HCEC 1CT (cell line): ENCODE data around the gene KNCN.

ENCODE experiments used
- DNase-seq: peaks from one replicate; pipeline ENCODE4 v3.0.0-alpha.2; 2017

Gene KNCN

GRCh38 chr1:46551597-46552095 is at the start of gene KNCN:
KNCN (minus strand) TSS chr1:46551647; CDS start chr1:46551215, 432 bp downstream.
- no peak for DNase-seq

- no peak for DNase-seq
Measured at GRCh38 chr1:46599059-46599970, 47.9 kb upstream of the KNCN start.

- DNase-seq = no peak
Measured at GRCh38 chr1:46596846-46597245, 45.4 kb upstream of the KNCN start.

- no peak for DNase-seq
Measured at GRCh38 chr1:46596036-46596435, 44.6 kb upstream of the KNCN start.

- DNase-seq = no peak
Measured at GRCh38 chr1:46595127-46595526, 43.7 kb upstream of the KNCN start.

DNA sequence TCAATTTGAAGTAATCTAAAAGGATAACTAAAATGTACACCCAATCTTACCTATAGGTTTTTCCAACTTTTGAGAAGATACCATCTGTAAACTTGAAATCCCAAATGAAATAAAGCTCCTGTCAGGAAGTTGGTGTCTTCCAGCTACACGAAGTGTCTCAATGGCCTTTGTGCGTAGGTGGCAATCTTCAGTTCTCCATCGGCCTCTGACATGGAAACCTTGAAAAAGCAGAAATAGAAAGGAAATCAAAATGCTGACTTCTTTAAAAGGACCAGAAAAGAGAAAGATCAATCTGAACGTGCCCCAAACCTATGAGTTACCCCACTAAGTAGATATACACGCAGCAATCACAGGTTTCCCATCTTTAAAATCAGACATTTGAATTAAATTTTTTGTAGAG is 42.6 kb upstream of the KNCN start:
- no peak for DNase-seq

- DNase-seq = no peak
Measured at GRCh38 chr1:46592823-46593222, 41.4 kb upstream of the KNCN start.

DNA sequence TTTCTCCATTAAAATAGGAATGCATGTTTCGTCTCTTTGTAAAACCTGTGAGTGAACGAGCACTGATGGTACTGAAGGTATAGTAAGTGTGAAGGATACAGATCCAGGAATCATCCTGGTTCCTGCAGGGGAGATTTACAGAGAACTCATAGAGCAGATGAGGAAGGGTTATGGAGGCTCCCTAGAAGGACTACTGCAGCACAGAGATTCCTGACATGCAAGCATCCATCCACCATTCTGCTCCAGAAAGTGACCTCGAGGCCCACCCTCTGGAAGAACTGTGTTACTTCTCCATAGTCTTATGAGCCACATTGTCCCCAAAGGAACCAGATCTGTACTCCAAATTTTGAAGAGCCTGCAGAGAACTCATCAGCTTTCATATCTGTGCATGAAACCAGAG is 38.1 kb upstream of the KNCN start:
- no peak for DNase-seq

DNA sequence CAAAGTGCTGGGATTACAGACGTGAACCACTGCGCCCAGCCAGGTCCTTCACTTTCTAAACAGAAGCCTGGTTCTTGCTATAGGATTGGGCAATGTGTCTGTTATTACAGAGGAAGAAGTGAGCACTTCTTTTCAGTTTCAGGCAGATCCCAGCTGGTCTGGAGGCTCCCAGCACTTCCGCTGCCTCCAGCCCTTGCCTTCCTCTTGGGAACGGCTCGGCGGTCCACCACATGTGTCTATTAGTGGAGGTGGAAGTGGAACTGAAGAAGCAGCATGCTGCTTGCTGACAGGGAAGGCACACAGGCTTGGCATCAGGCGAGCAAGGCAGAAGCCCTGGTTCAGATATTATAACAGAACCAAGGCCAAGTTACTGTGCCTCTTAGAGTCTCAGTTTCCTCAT is 35.6 kb upstream of the KNCN start:
- no peak for DNase-seq

GRCh38 chr1:46585312-46585938 is 34.0 kb upstream of the KNCN start:
- no peak for DNase-seq

- DNase-seq = no peak
Measured at GRCh38 chr1:46583494-46583893, 32.0 kb upstream of the KNCN start.

- DNase-seq = no peak
Measured at GRCh38 chr1:46582972-46583371, 31.5 kb upstream of the KNCN start.

DNA sequence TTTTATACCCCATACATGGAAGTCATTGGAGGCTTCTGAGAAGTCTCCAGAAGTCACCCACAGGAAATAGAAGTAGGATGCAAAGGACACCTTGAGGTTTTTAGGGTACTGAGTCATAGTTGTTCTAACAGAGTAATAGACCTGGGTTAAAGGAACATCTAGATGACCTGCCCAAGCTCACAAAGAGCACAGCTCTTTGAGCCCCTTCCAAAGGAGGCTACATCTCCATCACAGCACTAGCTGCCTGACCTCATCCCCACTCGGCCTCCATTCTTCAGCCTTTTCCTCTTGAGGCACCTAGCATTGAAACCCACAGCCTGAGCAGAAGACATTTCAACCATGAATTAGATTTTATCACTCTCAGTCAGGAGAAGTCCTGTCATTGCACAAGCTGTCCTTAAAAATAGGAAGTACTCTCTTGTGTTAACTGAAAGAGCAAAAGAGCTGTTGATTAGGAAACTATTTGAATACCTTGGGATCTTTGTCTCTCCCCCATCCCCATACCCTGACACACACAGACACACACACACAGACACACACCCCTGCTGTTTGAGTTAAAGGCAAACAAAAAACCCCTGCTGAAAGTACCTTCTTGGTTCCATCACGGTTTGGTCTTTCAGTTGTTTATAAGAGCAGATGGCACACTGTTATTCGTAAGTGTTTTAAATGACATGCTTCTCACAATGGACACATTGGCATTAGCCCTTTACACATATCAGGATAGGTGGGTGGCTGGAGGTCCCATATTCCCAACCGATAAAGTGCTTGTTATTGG is 30.4 kb upstream of the KNCN start:
- DNase-seq = peak; percentile 37

GRCh38 chr1:46580140-46580903 is 28.9 kb upstream of the KNCN start:
- DNase-seq = peak; percentile 18

DNA sequence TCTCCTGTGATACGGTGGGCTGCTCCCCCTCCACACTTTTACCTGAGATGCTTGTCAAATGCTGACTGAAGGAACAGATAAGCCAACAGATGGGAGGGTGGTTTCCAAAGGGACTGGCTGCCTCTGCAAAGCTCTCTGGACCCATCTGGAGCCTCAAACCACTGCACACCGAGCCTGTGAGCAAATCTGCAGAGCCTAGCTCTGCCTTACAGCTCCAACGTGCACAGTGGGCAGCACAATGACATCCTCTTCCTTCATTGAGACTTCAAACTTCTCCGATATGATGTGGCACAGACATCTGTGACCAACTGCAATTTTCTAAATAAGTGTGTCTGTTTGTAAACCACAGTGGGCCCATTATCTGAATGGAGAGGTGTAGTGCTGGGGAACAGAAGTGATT is 26.2 kb upstream of the KNCN start:
- DNase-seq = no peak

DNA sequence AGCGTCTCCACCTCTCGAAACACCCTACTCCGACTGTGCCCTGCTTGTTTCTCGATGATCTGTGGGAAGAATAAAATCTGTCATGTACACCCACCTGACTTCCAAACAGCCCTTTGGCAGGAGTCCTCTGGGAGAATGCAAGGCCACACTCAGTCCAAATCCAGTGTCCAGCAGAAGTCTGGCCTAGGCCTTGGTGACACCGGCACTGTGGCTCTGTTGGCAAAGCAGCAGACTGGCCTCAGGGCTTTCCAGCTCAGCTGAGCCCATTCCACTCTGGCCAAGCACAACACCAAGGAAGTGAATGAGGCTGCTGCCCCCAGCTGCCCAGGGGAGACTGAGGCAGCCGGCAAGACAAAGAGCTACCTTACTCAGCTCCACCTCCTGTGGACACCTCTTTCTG is 25.1 kb upstream of the KNCN start:
- no peak for DNase-seq

DNA sequence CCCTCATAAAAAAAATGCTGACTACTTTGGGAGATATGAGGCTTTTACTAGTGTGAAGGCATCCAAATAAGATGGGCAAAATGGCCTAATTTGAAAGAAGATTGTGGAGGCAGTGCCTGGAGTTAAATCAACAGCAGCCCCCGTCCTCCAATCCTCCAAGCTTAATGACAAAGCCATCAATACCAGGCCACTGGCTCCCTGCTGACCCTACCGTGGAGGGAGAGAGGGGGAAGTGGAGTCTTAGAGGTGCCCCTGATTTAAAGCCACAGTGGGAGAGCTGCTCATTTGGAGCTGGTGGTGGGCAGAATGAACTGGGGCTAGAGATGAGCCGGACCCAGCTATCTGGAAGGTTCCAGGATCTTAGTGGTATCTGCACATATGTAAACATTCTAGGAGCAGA is 24.3 kb upstream of the KNCN start:
- DNase-seq = no peak

DNA sequence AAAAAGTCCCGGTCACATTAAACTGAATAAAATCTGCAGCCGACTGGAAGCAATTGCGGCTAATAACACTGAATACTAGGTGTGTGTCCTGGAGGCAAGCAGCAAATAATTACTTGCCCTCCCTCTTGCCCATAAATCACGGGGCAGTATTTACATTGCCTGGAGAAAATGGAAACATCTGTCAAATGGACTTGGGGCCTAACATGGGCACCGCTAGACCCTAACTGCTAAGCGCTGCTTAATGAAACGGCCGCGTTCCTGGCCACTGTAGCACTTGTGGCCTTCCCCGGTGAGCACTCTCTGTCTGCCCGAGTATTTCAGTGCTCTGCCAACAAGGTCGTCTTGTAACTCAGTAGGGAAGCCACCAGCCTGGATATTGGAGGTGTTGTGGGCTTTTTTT is 23.9 kb upstream of the KNCN start:
- no peak for DNase-seq

DNA sequence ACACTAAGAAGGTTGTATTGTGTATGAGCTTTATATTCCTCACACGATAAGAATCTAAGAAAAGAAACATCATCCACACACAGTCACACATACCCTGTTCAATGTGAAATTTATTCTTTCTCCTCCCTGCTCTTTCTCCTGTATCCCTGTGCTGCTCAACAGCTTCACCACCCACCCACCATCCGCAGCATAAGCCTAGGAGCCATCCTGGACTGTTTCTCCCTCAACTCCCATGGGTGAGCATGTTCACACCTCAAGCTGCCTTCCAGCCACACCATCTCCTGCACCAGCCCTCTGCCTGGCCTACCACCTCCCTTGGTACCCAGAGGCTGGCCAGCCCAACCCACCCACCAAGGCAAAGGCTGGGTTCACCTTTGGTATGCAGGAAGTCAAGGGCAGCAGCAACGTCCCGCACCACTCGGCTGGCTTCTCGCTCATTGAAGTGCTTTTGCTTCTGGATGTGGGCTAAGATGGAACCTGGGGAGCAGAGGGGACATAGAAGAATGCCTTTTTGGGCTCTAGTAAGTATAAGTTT is 20.3 kb upstream of the KNCN start:
- no peak for DNase-seq

DNA sequence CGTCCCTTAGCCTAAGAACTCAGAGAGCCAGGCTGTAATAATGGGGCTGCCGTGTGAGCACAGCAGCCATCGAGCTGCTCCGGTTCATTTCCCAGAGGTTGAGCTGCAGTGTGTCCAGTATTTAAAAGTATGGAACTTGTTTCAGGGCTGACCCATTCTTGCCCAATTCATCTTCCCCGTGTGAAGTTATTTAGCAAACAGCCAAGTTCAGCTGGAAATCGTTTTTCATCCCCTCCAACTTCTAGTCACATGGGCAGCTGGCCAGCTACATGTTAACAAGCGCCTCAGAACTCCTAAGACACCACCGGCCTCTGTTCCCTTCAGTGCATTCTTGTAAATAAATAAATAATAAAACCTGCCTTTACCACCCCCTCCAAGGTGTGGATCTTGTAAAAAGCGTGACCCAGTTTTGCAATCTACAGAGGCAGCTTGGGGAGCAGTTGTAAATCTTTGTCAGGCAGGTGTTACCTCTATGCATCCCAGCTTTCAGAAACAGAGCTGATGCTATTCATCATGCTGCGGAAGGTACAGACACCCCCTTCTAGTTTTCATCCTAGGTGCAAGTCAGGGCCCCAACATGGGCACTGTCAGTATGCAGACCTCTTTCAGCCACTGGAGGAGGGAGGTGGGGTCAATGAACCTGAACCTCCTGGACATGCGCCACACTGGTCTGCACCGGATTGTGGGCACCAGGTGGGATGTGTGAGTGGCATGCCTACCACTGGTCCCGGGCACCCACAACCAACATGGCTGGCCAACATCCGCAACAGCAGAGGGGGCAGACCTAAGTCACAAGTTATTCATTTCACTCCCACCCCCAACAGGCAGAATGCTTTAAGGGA is 18.7 kb upstream of the KNCN start:
- DNase-seq = no peak

DNA sequence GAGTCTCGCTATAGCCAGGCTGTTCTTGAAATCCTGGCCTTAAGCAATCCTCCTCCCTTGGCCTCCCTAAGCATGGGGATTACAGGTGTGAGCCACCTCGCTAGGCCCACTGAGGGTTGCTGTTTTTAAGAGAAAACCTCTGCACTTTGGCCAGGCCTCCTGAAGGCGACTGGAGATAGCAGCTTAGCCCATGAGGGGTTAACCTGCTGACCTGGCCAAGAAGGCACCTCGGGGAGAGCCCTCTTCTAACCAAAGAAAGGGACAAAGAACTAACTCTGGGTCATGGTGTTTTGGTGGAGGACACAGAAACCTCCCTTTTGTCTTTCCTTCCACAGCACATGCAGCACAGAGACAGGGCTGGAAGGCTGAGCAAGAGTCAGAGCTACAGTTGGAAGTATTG is 17.7 kb upstream of the KNCN start:
- DNase-seq = no peak
